HG02571 (cell line): Measurements from ENCODE around the gene ZSWIM4.
A peak's percentile ranks its signal among the peaks of the same experiment; 100 is the strongest.
"Not testable (repeated sequence)": the region's sequence is repeated elsewhere in the genome, so short reads cannot be mapped to it uniquely, and the experiment has no call there.

Source experiments
- ATAC-seq: cut with Tn5 transposase; IDR thresholded peaks from one replicate; pipeline ENCODE4 v1.9.1; 2021; ENCODE audit warnings: mild to moderate bottlenecking, moderate library complexity; ENCODE audit not compliant: unreplicated experiment

The ZSWIM4 gene

GRCh38 chr19:13794757-13795589 is at the start of gene ZSWIM4:
TSS of gene ZSWIM4 (plus strand) at chr19:13795443. CDS start at chr19:13795649, 206 bp downstream.
- ATAC-seq, result peak; percentile 94

DNA sequence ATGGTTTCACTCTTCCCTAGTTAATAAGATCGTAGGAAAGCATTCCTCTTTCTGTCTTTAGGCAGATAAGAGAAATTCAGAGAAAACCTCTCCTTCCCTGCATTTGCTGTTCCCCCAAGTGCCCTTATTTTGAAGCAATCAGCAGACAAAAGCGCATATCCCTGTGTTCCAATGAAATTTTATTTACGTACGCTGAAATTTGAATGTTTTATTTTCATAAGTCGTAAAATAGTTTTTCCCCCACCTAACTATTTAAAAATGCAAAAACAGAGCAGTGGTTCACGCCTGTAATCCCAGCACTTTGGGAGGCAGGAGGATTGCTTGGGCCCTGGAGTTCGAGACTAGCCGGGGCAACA is 48.2 kb upstream of the ZSWIM4 start:
- ATAC-seq, result no peak

DNA sequence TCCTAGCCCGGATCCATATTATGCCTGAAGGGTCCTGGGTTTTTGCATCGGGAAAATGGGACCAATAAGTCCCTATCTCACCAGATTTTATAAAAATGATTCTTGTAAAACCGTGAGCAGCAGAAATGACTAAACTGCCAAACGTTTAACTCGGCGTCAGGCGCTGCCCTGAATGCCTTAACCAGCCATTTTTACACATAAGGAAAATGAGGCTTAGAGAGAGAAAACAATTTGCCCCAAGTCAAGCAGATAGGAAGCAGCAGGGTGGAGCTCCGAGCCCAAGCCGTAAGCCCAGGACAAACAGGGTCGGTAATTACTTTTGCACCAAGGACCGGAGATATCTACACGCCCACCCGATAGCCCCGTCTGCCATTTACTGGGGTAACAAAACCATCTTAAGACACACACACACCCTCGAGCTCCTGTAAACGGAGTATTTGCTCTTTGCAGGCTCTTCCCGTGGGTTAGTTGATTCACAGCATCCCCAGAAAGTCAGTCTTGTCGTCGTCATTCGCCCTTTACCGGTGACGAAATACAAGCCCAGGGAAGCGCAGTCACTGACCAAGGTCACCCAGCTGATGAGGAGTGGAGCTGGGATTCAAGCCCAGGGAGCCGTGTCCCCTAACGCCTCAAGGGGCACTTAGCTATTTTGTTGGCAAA is 46.9 kb upstream of the ZSWIM4 start:
- ATAC-seq, result no peak

DNA sequence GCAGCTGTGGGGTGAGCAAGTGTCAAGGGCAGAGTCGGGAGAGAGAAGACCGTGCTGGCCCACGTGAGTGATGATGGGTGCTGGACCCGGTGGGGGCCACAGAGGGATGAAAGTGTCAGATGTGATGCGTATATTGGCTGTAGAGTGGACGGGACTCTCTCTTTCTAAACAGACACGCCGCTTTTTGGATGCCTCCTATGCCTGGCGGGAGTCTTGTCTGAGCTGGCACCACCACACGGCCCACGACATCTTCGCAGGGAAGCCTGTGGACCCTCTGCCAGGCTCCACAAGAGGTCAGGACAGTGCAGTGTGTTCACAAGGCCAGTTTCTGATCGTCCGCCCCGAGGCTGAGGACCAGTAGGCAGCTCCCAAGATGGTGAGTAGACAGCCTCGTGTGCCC is 43.8 kb upstream of the ZSWIM4 start:
- no peak for ATAC-seq

GRCh38 chr19:13753622-13754021 is 41.6 kb upstream of the ZSWIM4 start:
- not testable (repeated sequence) for ATAC-seq

- ATAC-seq, result no peak
Measured at GRCh38 chr19:13756210-13756609, 39.0 kb upstream of the ZSWIM4 start.

GRCh38 chr19:13757805-13758772 is 37.2 kb upstream of the ZSWIM4 start:
- ATAC-seq, result no peak

DNA sequence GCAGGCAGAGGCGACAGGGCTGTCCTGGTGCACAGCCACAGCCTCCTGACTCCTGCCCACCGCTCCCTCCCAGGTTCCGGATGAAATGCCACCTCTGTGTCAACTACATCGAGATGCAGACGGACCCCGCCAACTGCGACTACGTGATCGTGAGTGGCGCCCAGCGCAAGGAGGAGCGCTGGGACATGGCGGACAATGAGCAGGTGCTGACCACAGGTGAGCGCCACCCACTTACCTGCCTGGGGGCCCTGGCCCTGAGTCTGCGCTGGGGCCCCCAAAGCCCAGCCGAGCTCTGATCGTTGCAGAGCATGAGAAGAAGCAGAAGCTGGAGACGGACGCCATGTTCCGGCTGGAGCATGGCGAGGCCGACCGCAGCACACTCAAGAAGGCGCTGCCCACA is 36.4 kb upstream of the ZSWIM4 start:
- no peak for ATAC-seq

DNA sequence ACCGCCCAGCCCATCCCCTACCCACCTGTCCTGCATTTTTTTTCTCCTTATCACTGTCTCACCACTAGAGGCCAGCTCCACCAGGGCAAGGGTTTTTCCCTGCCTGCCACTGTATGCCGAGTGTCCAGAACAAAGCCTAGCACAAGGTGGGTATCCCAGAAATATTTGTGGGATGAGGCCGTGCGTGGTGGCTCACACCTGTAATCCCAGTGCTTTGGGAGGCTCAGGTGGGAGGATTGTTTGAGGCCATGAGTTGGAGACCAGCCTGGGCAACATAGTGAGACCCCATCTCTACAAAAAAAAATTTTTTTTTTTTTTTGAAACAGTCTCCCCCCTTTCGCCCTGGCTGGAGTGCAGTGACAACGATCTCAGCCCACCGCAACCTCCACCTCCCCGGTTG is 33.8 kb upstream of the ZSWIM4 start:
- no peak for ATAC-seq

DNA sequence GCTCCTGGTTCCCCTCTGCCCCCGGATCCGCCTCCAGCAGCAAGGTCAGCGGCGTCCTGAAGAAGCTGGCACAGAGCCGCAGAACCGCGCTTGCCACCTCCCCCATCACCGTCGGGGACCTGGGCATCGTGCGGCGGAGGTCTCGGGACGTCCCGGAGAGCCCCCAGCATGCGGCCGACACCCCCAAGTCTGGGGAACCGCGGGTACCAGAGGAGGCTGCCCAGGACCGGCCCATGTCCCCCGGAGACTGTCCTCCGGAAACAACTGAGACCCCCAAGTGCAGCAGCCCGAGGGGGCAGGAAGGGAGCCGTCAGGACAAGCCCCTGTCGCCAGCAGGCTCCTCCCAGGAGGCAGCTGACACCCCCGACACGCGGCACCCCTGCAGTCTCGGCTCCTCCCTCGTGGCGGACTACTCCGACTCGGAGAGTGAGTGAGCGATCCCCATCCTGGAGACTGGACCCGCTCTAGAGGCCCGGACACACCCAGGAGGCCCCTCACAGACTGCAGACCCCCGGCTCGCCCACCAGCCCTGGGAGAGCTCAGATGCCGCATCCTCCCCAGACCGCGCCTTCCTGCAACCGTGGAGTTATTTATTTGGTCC is 32.5 kb upstream of the ZSWIM4 start:
- ATAC-seq, result no peak

- no peak for ATAC-seq
Measured at GRCh38 chr19:13763265-13763664, 32.0 kb upstream of the ZSWIM4 start.

- ATAC-seq, result no peak
Measured at GRCh38 chr19:13764101-13764807, 31.0 kb upstream of the ZSWIM4 start, which contains the start of gene MRI1. TSS of gene MRI1 (plus strand) at chr19:13764522. CDS start at chr19:13764589, 67 bp downstream.

GRCh38 chr19:13764821-13765394 is 30.3 kb upstream of the ZSWIM4 start:
- ATAC-seq, result no peak

- ATAC-seq, result no peak
Measured at GRCh38 chr19:13765395-13766094, 29.7 kb upstream of the ZSWIM4 start.

DNA sequence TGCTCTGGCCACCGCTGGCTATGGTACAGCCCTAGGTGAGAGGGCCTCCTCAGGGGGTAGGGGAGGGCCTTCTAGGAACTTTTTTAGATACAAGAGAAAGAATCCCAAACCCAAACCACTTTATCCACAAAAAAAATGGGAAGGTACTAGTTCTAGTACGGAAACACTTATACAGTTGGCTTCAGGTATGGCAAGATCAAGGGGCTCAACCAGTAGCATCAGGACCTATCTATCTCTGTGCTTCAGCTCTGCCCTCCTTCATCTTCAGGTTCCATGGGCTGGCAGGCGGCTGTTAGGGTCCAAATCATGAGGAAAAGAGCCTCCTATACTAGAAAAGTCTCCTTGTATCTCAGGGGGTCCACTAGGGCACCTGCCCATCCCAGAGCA is 29.2 kb upstream of the ZSWIM4 start:
- no peak for ATAC-seq

DNA sequence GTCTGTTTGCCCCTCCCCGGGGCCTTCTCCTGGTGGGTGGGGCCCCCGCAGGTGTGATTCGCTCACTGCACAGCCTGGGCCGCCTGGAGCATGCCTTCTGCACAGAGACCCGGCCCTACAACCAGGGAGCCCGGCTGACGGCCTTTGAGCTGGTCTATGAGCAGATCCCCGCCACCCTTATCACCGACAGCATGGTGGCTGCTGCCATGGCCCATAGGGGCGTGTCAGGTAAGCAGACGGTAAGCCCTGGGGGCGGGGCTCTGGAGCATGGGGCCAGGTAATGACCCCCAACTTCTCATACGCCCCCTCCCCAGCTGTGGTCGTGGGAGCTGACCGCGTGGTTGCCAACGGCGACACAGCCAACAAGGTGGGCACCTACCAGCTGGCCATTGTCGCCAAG is 26.7 kb upstream of the ZSWIM4 start:
- no peak for ATAC-seq

DNA sequence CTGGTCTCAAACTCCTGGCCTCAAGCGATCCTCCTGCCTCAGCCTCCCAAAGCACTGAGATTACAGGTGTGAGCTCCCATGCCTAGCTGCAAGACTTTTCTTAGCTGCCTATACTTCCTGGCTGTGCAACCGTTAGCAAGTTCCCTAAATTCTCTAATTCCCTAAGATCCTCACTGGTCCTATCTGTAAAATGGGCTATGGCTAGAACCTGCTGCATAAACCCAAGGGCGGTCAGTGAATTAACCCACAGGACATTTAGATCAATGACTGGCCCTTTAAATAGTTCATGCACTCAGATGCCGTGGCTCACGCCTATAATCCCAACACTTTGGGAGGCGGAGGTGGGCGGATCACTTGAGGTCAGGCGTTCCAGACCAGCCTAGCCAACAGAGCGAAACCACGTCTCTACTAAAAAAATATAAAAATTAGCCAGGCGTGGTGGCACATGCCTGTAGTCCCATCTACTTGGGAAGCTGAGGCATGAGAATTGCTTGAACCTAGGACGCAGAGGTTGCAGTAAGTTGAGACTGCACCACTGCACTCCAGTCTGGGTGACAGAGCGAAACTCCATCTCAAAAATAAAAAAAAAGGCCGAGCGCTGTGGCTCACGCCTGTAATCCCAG is 25.1 kb upstream of the ZSWIM4 start:
- ATAC-seq, result no peak

DNA sequence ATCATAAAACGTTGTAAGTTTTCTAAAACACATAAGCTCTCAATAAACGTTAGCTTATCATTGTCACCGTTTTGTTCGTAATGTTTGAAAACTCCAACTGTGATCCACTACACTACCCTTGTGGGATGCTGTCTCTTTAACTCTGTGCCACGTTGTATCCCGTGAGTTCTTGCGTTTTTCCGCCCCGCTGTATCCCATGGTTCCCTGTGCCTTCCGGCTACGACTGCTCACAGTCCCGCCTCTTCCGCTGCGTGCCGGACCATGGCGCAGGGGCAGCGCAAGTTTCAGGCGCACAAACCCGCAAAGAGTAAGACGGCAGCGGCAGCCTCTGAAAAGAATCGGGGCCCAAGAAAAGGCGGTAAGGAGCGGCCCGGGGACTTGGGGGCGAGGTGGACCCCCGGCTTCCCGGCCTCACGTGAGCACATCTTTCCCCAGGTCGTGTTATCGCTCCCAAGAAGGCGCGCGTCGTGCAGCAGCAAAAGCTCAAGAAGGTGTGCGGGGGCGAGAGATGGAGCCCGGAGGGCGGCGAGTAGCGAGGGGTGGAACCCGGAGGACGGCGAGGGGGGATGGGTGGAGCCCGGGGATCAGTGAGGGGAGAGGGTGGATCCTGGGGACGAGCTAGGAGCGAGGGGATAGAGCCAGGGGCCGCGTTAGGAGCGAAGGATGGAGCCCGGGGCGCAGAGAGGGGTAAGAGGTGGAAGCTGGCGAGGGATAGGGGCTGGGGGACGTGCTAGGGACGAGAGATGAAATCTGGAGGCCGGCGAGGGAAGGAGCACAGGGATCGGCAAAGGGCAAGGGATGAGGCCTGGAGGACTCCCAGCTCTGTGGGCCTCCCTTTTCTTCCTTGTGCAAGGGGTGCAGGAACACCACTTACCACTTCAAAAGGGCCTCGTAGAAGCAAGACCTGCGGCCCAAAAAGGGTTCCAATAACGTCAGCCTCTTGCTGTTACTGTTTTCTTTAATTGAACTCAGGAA is 20.7 kb upstream of the ZSWIM4 start, which contains the start of gene C19orf53:
Gene C19orf53 (plus strand): TSS at position 240 of the 975 bp plus-strand sequence. CDS start 22 bp downstream, at position 262.
- peak; percentile 93 for ATAC-seq
